Liver (tissue), 2 donors: Measurements from ENCODE around the gene TMEM187.

Source experiments
- CTCF ChIP-seq: fragments of 150-350 bp; IDR thresholded peaks from 2 replicates; pipeline ENCODE4 v1.5.1; 2017; ENCODE audit warnings: improper control_type of control experiment, low read depth, low read length; ENCODE audit not compliant: missing input control
- REST ChIP-seq: IDR thresholded peaks from 2 replicates; pipeline ENCODE4 v1.6.1; 2016; ENCODE audit warnings: antibody characterized with exemption, mild to moderate bottlenecking
- donor health status: healthy.

- no peak for TF ChIP-seq CTCF
- TF ChIP-seq REST = no peak
These were observed 16.3 kb upstream of the TMEM187 start for GRCh38 chrX:153956044-153956907.
